ENCODE results near the gene DYNC1LI1.

DNA sequence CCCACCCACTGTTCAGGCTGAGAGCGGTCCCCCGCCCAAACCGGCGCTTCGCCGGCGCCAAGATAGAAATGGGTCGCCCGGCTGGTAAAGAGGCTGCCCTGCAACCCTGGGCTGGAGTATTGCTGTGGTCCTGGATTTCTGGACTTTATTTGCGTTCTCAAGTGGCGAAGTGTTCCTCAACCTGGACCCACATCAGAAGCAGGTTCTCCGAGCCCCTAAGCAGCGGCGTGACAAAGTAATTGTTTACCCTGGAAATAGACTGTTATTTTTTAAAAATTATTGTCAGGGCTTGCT, 481 bp upstream of the DYNC1LI1 start:
- TF ChIP-seq, protein P1, sequence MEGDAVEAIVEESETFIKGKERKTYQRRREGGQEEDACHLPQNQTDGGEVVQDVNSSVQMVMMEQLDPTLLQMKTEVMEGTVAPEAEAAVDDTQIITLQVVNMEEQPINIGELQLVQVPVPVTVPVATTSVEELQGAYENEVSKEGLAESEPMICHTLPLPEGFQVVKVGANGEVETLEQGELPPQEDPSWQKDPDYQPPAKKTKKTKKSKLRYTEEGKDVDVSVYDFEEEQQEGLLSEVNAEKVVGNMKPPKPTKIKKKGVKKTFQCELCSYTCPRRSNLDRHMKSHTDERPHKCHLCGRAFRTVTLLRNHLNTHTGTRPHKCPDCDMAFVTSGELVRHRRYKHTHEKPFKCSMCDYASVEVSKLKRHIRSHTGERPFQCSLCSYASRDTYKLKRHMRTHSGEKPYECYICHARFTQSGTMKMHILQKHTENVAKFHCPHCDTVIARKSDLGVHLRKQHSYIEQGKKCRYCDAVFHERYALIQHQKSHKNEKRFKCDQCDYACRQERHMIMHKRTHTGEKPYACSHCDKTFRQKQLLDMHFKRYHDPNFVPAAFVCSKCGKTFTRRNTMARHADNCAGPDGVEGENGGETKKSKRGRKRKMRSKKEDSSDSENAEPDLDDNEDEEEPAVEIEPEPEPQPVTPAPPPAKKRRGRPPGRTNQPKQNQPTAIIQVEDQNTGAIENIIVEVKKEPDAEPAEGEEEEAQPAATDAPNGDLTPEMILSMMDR (conservative IDR thresholded peaks at IDR 0.05), result no peak
- no peak for TF ChIP-seq ZFX (IDR thresholded peaks at IDR 0.05)
